Stimulated activated CD8-positive, alpha-beta memory T cell treated with anti-CD3 and anti-CD28 coated beads, Interleukin-12 subunit alpha, Interleukin-12 subunit beta, amount 100 ng/mL, for 1 hour (primary cell): ENCODE results near the gene TUNAR.

Source experiments
- DNase-seq: peaks from one replicate; pipeline ENCODE4 v3.0.0-alpha.2; 2020; ENCODE audit warnings: low read depth

TUNAR gene

DNA sequence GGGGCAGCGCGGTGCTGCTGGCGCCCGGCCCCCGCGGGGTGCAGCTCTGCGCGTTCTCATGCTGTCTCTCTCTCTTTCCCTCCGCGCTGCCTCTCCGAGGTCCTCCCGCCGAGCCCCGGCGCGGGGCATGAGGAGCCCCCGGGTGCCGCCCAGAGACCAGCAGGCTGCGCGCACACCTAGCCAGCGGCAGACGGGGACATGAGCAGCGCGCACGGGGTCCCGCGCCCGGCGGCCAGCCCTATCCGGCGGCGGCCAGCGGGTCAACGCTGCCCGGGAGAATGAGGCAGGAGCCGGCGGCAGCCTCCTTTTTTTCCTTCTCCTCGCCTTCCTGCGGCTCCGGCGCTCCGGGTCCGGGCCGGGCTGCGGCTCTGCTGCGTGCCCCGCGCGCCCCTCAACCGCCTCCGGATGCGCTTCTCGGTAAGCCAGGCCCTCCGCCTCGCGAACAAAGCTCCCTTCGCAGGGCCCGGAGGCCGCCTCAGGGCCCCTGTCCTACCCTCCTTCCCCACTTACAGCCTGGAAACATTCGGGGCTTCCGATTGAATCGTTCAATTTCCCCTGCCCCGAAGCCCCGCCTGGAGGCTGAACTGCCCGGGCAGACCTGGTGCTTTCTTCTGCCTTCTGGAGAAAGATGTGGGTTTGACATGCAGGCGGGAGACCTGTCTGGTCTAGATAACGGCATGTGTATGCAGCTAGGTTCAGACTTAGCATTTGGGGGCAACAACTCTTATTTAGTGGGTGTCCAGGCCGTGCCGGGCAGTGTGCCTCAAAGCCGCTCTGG, at the start of gene TUNAR:
Gene TUNAR, plus strand, starts transcription at position 72 of the 778 bp plus-strand sequence.
- DNase-seq: no peak

DNA sequence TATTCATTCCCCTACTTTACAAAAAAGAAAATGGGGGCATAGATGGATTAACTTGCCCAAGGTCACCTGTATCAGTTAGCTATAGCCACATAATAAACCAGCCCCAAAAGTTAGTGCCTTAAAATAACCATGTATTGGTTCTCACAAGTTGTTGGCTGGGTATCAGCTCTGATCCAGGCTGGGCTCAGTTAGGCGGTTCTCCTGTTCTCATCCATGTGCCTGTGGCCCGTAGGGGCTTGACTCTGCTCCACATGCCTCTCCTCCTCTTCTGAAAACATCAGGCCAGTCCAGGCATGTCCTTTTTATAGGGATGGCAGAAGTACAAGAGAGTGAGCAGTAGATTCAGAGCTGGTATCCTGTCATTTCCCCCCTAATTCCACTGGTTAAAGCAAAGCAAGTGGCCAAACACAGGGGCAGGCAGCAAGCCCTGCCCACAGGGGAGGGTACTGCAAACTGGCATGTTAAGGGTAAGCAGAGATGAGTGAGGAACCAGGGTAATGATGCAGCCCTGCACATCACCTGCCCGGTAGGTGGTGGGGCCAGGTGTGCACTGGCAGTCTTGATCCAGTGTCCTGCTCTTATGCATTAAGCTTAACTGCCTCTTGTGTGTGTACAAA, 47.9 kb upstream of the TUNAR start:
- no peak for DNase-seq

GRCh38 chr14:95829321-95829720, 47.3 kb upstream of the TUNAR start:
- no peak for DNase-seq

GRCh38 chr14:95830386-95830785, 46.2 kb upstream of the TUNAR start:
- DNase-seq: no peak

DNA sequence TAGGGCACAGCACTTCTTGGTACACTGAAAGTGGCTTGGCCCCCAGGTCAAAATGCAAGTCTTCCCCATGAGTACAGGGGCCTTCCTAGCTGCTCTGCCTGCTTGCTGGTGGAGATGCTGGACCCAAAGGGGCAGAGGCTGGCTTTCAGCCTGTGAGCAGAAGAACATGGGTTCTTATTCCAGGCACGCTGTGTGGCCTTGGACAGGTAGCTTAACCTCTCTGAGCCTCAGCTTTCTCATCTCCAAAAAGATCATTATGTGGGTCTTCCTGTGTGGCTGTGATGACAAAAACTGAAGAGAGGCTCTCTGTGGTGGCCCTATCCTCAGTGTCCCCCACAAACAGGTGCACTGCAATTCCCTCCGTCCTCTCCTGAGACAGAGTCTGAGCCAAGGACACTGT, 45.6 kb upstream of the TUNAR start:
- no peak for DNase-seq

- DNase-seq: no peak
Observed at GRCh38 chr14:95831468-95831867, 45.2 kb upstream of the TUNAR start.

- DNase-seq: no peak
Observed at GRCh38 chr14:95832012-95832411, 44.6 kb upstream of the TUNAR start.

DNA sequence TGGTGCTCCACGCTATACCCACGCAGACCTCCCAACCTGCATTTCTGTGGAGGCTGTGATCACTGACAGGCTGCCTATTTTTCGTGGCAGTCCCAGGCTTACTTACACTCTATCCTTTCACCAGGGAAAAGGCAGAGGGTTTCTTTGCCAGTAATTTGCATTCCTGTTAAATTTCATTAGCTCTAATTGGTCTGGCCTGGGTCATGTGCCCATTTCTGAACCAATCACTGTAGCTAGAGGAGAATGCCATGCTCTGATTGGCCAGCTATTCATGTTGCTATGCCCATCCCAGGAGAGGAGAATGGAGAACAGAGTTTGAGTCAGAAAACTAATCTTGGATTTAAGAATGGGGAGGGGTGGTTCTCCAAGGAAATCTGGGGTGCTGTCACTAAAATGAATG, 43.2 kb upstream of the TUNAR start:
- DNase-seq: no peak

DNA sequence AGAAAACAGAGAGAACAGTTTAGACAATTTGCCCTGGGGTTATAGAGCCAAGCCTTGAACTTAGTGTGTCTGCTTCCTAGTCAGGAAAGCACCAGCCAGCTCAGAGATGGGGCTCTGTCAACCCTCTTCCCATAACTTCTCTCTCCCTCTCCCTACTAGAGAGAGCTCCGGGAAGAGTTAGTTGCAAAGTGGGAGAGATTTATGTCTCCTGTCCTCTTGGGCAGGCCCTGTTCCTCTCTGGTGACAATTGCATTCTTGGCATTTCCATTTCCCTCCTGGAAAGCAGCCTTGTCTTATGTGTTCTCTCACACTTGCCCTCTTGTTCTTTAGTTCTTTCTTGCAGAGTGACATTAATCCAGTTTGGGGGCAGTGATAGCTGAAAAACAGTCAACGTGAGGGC, 42.1 kb upstream of the TUNAR start:
- DNase-seq: no peak

DNA sequence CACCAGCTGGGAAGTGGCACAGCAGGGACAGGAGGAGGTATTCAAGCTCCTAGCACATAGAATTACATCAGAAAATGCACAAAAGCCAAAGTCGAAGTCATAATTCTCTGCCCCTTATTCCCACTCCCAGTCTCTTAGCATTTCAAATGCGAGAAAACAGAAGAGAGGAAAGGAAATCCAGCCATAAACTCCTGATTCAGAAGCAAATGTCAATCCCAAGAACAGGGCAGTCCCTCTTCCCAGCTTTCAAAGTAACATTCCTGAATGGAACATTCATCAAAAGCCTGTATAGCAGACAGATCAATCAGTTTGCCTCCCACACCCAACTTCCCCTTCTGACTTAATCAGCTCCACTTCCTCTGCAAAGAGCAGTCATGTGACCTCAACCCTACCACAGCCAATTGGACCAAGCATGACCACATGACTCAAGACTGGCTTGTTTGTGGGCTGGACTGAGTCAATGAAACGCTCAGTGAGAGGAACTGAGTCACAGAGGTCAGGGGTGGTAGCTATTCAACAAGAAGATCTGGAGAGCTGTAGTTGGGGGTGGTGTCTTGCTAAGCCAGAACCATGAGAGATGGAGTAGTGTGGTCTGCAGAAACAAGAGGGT, 41.4 kb upstream of the TUNAR start:
- no peak for DNase-seq

DNA sequence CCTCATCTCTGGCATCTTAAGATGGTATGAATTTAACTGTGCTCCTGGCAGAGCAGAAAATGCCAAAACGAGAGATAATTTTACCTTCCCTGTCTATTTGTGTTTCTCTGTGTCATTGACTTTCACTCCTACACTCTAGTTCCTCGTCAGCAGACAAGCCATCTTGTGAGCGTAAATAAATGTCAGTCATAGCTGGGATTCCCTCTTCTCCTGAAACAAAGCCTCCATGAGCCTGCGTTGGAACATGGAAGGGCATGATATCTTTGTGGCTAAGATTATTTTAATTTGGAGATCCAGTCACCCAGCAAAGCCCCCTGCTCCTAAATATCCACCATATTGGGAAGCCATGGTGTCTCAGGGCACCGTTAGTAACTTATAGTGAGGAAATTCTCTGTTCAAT, 37.8 kb upstream of the TUNAR start:
- no peak for DNase-seq

- DNase-seq: no peak
Observed at GRCh38 chr14:95840094-95840700, 36.4 kb upstream of the TUNAR start.

GRCh38 chr14:95841668-95842067, 35.0 kb upstream of the TUNAR start:
- no peak for DNase-seq

GRCh38 chr14:95849761-95850160, 26.9 kb upstream of the TUNAR start:
- DNase-seq: no peak

GRCh38 chr14:95850429-95850828, 26.2 kb upstream of the TUNAR start:
- no peak for DNase-seq

- DNase-seq: no peak
Observed at GRCh38 chr14:95855606-95856005, 21.0 kb upstream of the TUNAR start.

DNA sequence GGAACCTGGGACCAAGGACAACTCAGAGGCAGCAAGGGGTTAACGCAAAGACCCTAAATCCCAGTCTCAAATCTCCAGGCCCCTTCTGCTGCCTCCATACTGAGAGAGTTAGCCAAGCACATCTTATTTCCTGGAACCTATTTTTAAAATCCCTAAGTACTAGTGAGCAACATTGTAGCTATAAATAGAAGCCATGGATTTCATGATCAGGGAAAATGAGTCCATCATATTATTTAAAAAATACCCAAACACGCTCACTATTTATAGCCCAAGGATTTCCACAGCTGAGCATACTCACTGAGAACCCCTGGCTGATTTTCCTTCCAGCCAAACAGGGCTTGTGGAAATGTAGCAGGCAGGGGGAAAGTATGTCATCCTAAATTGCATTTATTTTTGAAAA, 19.4 kb upstream of the TUNAR start:
- DNase-seq: no peak

GRCh38 chr14:95858893-95859292, 17.7 kb upstream of the TUNAR start:
- no peak for DNase-seq

DNA sequence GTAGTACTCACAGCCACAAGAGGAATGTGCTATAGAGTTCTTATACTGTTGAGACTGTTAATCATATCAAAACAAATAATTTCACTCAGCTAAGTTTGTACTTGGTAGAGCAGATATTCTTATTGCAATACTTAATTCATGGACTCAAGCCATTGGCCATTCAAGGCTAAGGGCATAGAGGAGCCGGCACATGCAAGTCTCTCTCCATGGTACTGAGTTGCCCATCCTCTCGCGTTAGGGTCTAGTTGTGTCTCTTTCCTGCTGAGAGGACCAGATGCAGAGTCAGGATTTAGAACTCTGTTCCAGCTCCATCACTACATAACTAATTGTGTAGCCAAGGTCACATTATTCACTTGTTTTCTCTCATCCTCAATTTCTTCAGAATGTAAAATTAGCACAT, 14.4 kb upstream of the TUNAR start:
- DNase-seq: no peak

- no peak for DNase-seq
Observed at GRCh38 chr14:95863295-95863694, 13.3 kb upstream of the TUNAR start.

GRCh38 chr14:95869776-95870175, 6.9 kb upstream of the TUNAR start:
- DNase-seq: no peak

DNA sequence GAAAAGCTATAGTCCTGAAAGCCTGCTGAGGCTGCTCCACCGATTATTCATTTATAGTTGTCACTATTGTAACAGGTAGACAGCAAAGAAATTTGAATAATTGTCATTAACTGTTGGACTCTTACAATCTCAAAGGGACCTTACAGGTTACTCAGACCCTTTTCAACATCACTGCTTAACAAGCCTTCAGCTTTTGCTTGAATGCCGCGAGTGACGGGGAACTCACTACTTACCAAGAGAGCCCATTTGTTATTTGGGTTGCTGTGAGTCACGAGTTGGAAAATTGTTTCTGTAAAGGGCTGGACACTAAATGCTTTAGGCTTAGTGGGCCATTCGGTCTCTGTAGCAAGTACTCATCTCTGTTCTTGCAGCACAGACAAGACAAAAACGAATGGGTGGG, 5.9 kb upstream of the TUNAR start:
- DNase-seq: no peak

- no peak for DNase-seq
Observed at GRCh38 chr14:95871531-95871930, 5.1 kb upstream of the TUNAR start.
